PC-3 (cell line): Measurements from ENCODE around the gene OBP2A.

ENCODE experiments used
- CTCF ChIP-seq: fragments of 300-600 bp; sonication (generic); conservative IDR thresholded peaks from 2 replicates; pipeline ENCODE4 v1.5.1; 2017; ENCODE audit warnings: antibody characterized with exemption, low read depth, mild to moderate bottlenecking, low read length
- EZH2 ChIP-seq: fragments of 300-600 bp; sonication (generic); IDR thresholded peaks from one replicate; pipeline ENCODE4 v1.6.1; 2017; ENCODE audit warnings: antibody characterized with exemption, mild to moderate bottlenecking, low read length; ENCODE audit not compliant: unreplicated experiment
- EZH2phosphoT487 ChIP-seq: fragments of 300-600 bp; sonication (generic); IDR thresholded peaks from 2 replicates; pipeline ENCODE4 v1.6.1; 2018; ENCODE audit warnings: mild to moderate bottlenecking, antibody characterized with exemption, low read length, borderline replicate concordance

- TF ChIP-seq EZH2 (no peak), EZH2phosphoT487 (no peak), CTCF (no peak)
Observed at GRCh38 chr9:135563039-135563476, 17.1 kb downstream of the OBP2A start.
